NCI-H748 (cell line): Measurements from ENCODE around the gene OR52B4.
"Not testable (repeated sequence)": the region's sequence is repeated elsewhere in the genome, so short reads cannot be mapped to it uniquely, and the experiment has no call there.

Experiments
- DNase-seq: peaks from one replicate; lab custom pipeline; 2025; ENCODE audit not compliant: unreplicated experiment; lab: John Stamatoyannopoulos, UW

OR52B4 gene

DNA sequence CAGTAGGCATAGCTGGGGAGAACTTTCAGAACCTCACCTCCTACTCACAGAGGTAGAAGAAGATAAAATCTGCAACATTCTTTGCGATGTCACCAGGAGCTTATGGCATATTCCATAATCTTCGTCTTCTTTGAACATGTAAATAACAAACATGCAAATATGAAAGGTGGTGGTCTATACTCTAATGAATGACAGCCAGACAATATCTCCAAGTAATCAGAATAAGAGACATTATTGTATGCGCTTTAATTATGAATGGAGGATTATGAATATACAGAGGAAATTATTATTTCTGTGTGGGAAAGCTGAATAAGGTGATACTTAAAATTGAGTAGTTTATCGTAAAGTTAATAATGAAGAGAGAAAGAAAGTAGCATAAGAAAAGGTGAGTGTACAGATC is at the start of gene OR52B4:
OR52B4 (minus strand) TSS at position 101 of the 400 bp plus-strand sequence; CDS start at position 10, 91 bp downstream.
- no peak for DNase-seq

DNA sequence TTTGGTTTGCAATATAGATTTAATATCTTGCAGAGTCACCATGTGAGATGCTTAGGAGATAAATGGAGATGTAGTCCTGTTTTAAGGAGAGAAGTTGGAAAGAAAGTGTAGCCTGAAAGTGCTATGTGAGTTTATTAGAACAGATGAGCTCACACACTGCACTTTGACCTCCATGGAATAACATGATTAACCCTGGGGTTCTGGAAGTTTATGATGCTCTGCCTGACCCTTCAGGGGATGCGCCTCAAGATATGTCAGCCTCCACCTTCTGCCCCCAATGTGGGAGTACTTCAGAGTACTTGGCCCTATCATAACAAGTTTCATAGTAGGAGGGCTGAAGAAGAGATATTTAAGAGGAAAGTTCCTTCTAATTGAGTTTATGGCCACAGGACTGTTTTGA is 48.6 kb upstream of the OR52B4 start:
- DNase-seq = no peak

DNA sequence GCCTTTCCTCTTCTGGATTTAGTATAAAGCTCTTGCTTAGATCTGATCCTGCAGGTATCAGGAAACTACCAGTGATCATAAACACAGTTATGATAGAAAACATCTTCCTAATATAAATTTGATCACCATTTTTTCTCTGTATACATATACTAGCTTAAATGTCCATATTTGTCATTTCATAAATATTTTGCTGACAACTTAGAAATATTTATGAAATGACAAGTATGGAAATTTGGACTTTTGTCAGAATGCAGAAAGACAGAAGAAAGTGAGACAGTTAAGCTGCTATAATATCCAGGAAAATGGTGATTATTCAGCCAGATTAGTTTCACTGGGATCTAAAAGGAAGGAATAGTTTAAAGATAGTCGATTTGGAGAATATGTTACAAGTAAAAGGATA is 48.1 kb upstream of the OR52B4 start:
- DNase-seq = no peak

DNA sequence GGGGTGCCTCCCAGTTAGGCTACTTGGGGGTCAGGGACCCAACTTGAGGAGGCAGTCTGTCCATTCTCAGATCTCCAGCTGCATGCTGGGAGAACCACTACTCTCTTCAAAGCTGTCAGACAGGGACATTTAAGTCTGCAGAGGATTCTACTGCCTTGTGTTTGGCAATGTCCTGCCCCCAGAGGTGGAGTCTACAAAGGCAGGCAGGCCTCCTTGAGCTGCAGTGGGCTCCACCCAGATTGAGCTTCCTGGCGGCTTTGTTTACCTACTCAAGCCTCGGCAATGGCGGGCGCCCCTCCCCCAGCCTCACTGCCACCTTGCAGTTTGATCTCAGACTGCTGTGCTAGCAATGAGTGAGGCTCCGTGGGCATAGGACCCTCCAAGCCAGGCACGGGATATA is 38.0 kb upstream of the OR52B4 start:
- peak; percentile 18 for DNase-seq

DNA sequence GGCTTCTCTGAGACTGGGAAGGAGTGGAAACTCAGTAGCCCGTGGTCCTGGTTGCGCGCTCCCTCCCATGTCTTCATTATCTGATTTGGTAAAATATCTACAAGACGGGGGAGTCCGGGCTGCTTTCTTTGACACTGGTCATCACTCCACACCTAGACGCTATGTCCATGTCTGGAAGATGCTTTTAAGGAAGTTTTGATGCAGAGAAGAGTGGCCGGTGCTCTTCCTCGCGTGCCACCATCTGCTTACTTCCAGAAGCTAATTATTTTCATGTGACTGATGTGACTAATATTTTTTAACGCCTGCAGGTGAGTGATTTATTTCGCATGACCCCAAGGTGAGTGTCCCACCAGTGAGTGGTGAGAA is 25.7 kb upstream of the OR52B4 start:
- no peak for DNase-seq

DNA sequence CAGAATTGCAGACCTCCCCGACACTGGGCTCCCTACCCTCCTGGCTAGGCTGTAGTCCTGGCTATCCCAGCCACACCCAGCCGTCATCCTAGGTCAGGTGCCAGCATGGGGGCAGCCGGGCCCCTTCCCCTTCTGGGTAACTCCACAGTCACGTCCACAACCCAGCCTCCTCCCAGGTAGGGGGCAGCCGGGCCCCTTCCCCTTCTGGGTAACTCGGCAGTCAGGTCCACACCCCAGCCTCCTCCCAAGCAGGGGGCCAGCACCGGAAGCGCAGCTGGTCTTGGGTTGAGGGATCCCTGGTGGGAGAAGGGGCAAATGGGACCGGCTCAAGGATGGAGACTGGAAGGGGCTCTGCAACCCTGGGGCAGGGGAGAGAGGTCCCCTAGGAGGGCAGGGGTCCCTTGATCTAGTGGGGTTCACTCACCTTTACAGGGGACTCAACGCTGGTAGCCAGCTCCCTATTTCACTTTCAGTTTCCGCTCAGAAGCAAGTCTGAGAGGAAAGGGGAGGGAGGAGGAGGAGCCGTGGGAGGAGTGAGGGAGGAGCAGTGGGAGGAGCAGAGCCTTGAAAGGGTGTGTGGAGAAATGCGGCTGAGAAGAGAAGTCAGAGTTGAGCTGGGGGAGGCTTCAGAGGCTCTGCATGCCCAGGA is 25.1 kb upstream of the OR52B4 start, which contains the start of gene TRIM21:
TRIM21 (minus strand) TSS at position 494 of the 649 bp plus-strand sequence. CDS start 3,293 bp downstream, outside the sequence.
- peak; percentile 75 for DNase-seq

DNA sequence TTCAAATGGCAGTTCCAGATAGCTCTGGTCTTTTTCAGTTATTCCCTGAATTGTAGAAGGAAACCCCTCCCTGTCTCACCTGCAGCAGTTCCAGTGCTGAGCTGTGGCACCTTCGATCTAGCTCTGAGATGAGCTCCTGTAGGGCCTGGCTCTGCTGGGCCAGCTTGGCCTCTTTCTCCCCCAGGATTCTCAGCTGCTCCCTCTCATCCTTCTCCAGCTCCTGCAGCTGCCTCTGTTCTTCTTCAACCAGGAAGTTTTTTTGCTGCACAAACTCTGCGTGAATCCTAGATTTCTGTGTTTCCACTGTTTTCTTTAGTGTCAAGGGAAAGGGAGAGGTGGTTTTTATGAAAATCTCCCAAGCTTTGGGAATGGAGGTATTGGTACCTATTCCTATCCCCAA is 20.0 kb upstream of the OR52B4 start:
- DNase-seq = no peak

DNA sequence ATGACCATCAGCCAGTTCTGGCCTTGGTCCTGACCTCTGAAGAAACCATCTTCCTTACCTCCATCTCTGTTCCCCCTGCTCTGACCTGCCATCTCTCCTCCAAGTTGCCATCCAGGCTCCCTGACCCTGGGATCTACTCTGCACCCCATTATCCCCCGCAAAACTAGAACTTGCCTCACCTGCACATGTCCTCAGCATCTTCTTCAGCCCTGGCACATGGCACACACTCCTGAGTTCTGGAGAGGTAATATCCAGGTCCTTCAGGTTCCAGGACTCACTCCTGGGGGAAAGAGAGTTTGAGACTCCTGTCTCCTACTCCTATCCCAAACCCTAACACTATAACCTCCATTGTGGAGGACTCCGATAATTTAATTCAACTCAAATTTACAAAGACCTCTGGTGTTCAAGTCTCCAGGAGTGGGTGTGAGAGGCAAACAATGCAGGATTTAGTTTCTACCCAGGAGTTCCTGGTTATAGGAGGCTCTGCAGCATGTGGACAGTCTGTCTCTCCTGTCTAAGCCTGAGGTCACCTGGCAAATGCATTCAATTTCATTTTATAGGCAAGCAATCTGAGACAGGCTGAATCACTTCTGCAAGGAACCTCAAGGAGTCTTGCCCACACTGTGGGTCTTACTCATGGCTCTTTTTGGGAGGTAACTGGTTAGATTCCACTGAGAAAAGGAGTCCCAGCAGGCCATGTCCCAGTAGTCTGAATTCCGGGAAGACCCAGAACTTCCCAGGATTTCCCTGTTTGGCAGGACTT is 18.0 kb upstream of the OR52B4 start:
- no peak for DNase-seq

DNA sequence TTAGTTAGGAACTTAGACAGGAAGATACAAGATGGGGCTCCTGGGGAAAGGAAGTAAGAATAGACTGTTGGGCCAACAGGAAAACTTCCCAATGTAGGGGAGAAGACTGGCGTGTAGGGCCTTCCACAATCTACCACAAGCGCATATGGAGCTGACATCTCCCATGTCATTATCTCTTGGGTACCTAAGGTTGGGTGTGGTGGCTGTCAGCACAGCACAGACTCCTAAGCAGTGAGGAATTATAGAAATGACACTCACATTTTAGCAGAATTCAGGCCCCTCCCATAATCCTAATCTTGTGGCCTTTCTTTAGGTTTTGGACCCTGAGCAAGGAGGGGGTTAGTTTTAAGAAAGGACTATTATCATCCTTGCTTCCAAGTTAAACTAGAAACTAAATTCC is 13.7 kb upstream of the OR52B4 start:
- DNase-seq = no peak

DNA sequence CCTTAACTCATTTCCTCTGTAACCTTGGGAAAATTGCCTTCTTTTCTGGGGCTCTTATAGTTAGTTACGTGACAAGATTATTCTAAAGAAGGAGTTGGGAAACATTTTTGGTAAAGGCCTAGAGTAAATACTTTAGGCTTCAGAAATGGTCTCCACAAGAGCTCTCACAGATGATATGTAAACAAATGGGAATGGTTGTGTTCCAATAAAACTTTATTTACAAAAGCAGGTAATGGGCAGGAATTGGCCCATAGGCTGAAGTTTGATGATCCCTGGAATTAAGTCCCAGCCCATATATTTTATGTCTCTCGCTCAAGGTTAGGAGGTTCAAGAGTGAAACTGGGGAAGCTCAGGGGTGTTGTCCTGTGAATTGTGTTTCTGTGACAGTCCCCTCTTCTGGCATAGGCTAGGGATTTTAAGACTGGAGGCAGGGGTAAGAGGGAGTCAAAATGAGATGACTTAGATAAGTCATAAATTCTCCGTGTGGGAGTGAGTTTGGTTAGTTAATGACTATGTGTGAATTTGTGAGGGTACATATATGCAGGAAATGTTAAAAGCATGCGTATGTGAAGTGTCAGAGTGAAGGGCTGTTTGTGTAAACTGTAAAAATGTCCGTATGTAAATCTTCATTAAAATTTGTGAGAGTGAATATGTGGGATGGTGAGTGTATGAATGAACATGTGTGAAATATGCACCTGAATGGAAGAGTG is 7.4 kb upstream of the OR52B4 start:
- DNase-seq = no peak

DNA sequence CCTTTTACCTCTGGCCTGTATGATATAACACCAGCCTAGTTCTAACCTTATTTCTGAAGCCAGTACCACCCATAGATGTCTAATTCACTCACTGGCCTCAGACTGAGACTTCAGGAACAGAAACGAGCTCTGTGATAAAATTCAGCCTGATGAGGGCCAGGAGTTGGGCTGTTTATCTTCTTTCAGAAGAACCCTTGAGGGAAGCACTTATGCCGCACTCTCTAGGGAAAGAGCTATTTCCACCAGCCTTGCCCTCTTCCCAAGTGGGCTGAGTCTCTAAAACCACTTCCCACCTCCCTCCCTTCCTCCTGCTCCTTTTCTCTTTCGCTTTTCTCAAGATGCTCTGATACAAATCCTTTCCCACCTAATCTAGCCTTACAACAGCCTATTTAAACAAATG is 2.0 kb upstream of the OR52B4 start:
- no peak for DNase-seq

DNA sequence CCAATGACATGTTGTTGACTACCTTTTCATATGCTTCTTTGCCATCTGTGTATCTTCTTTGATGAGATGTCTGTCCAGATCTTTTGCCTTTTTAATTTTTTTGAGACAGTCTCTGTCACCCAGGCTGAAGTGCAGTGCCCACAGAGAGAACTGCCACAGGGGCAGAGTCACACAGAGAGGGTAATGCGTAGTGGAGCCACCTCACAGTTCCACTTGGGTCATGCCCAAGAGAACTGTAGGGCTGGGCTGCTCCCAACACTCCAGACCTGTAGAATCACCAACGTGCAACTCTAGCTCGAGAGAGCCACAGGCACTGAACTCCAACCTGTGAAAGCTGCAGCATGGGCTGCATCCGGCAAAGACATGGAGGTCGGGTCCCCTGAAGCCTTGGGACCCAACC is 20.0 kb downstream of the OR52B4 start:
- not testable (repeated sequence) for DNase-seq

DNA sequence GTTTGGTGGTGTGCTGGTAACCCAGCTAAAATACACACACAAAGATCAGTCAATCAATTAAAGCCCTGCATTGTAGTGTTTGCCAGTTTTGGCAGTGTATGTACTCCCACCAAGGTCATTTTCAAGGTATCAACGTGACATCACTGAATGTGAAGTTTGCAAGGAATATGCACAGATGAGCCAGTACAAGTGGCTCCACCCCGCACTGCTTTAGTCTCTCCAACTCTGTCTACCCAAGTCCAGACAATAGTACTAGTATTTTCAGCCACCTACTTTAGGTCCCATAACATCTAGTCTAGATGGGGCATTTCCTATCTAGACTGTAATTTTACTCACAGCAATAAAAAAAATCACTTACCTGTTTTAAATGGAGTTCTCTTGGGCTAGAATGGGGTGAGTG is 22.8 kb downstream of the OR52B4 start:
- not testable (repeated sequence) for DNase-seq

DNA sequence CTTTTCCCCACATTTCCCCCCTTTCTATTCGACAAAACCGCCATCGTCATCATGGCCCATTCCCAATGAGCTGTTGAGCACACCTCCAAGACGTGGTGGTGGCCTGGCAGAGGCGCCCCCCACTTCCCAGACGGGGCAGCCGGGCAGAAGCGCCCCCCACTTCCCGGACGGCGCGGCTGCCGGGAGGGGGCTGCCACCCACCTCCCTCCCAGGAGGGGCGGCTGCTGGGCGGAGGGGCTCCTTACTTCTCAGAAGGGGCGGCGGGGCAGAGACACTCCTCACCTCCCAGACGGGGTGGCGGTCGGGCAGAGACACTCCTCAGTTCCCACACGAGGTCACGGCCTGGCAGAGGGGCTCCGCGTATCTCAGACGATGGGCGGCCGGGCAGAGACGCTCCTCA is 33.8 kb downstream of the OR52B4 start:
- not testable (repeated sequence) for DNase-seq
